Stimulated activated CD4-positive, alpha-beta T cell treated with anti-CD3 and anti-CD28 coated beads, Interleukin-4, amount 100 ng/mL, for 4 hours (primary cell): ENCODE results near the gene PCED1B.
"Not testable (repeated sequence)": the region's sequence is repeated elsewhere in the genome, so short reads cannot be mapped to it uniquely, and the experiment has no call there.

ENCODE experiments used
- DNase-seq, 2 experiments: peaks; one replicate each; pipeline ENCODE4 v3.0.0-alpha.2; 2020

The PCED1B gene

DNA sequence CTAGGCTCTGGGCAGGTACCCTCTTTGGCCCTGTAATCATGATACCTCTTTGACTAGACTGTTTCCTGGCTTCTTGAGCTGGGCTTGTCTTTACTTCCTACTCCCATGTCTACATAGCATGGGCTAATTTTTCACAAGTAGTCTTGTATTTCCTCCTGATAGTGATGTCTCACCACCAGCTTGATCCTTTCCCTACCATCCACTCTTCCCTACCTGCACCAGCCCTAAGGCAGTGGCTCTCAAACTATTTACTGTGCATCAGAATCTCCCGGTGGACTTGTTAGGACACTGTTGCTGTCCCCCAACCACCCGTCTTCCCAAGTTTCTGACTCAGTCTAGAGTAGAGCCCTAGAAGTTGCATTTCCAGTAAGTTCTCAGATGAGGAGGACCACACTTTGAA, 163.0 kb downstream of the PCED1B start:
- DNase-seq: no peak

DNA sequence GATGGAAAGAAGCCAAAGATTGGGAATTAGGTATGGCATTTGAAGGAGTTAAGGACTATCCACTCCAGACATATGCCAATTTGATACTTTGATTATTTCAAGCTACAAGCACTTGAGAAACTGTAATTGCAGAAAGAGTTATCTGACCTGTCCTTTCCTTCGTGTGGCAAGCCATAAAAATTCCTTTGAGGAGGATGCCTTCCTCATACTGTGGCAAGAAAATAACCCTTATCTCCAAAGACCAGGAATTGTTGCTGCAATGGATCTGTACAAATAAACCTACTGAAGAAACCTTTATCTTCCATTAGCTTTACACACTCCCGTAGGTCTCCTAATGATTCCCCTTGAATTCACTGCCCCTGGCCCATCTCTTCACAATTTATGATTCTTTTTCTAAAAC, 165.4 kb downstream of the PCED1B start:
- no peak for DNase-seq

DNA sequence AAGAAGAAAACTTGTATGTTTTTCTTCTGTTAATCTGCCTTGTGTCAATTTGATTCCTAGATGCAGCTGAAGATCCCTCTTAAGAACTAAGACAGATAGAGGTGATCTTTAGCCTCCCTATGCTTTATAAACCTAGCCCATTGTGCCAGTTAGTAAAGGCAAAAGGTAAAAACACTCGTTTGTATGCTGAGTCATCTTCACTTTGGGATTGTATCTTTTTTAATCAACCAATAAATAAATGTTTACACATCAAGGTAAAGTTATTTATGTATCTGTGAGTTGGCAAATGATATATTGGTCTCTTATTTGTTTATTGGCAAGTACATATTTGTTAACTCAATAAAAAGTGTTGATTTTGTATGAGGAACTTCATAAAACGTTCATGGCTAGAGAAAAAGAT, 166.2 kb downstream of the PCED1B start:
- DNase-seq: no peak

DNA sequence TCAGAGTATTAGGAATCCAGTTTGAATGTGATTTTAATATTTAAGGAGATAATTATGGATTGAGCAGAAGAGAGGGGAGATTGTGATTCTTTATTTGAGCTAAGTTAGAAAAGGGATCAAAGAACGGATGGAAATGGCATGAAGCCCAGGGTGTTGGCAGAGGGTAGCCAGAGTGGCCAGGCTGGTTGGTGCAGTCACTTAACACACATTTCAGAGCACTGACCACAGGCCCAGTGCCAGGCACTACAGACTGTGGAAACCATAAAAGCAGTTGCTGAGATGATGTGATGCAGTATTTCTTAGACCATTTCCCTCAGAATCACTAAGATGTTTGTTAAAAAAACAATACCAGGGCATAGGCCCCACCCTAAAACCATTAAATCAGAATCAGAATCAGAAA, 168.0 kb downstream of the PCED1B start:
- no peak for DNase-seq

DNA sequence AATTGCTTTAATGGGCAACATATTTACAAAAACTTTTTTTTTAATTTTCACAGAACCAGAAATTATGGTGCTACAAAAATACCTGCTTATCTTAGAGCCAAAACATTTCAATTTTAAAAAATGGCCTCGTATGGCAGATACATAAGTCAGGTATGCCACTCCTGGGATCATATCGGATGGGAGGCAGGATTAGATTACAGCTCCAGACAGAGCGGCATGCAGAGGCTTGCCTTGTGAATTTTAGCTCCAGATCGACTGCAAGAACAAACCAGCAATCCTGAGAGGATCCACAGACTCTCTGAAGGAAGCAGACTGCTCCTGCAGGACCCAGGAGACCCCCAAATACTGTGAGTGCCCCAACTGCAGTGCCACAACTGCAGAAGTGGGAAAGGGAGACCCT, 169.7 kb downstream of the PCED1B start:
- DNase-seq: no peak

DNA sequence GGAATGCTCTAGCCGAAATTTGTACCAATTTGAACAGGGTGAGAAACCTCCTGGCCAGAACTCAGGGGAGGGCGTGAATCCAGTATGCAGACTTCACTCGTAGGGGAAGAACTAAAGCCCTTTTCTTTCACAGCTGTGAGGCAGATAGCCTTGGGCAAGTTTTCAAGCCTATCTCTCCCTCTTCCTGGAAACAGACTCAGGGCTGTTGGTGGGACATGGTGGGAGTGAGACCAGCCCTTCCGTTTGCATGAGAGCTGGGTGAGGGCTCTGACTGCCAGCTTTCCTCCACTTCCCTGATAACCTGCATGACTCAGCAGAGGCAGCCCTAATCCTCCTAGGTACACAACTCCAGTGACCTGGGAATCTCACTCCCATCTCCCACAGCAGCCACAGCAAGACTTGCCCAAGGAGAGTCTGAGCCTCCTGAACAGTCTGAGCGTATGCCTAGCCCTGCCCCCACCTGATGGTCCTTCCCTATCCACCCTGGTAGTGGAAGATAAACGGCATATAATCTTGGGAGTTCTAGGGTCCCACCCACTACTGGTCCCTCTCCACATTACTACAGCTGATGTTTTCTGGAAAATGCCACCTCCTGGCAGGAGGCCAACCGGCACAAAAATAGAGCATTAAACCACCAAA, 170.4 kb downstream of the PCED1B start:
- DNase-seq: no peak

DNA sequence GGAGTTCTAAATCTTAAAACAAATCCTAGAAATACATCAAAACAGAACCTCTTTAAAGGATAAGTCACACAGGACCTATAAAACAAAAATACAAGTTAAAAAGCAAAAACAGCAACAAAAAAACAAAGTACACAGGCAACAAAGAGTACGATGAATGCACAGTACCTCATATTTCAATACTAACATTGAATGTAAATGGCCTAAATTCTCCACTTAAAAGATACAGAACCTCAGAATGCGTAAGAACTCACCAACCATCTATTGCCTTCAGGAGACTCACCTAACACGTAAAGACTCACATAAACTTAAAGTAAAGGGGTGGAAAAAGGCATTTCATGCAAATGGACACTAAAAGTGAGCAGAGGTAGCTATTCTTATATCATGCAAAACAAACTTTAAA, 172.5 kb downstream of the PCED1B start:
- DNase-seq: no peak

DNA sequence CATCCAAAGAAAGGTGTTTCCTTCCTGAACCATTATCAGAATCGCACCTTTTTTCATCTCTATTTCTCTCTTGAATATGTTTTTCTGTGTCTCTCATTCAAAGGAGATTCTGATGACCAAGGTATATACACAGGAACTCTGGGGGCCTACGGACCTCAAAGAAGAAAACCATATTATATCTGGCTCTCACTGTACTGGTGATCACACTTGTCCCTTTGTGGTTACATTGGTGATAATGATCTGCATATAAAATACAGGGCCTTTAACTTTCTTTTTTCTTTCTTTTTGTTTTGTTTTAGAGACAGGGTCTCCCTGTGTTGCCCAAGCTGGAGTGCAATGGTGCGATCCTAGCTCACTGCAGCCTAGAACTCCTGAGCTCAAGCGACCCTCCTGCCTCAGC, 185.5 kb downstream of the PCED1B start:
- DNase-seq: no peak

DNA sequence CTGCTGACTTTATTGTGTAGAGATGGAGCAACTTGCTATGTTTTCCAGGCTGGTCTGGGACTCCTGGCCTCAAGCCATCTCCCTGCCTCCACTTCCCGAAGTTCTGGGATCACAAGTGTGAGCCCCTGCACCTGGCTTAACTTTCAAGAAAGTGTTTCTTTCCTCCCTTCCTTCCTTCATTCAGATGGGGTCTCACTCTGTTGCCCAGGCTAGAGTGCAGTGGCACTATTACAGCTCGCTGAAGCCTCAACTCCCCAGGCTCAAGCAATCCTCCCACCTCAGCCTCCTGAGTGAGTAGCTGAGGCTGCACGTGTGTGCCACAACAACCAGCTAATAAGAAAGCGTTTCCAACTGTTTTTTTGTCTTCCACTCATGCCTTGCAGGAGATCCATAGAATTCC, 186.0 kb downstream of the PCED1B start:
- DNase-seq: no peak

DNA sequence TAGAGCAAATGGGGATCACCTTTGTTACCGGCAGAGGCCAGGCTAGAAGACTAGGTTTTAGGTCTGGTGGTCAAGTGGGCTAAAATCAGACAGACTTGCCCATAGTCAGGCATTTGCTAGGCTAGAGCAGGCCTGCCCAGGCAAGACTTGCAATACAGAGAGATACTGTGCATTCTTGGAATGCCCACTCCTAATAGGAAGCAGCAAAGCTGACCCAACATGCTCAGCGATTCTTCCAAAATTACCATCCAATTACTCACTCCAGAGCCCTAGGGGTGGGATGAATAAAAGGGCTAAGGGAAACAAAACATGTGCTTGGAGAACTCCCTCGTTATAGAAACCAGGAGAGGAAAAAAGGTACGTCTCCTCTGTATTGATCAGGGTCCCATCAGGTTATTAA, 188.2 kb downstream of the PCED1B start:
- DNase-seq: no peak

DNA sequence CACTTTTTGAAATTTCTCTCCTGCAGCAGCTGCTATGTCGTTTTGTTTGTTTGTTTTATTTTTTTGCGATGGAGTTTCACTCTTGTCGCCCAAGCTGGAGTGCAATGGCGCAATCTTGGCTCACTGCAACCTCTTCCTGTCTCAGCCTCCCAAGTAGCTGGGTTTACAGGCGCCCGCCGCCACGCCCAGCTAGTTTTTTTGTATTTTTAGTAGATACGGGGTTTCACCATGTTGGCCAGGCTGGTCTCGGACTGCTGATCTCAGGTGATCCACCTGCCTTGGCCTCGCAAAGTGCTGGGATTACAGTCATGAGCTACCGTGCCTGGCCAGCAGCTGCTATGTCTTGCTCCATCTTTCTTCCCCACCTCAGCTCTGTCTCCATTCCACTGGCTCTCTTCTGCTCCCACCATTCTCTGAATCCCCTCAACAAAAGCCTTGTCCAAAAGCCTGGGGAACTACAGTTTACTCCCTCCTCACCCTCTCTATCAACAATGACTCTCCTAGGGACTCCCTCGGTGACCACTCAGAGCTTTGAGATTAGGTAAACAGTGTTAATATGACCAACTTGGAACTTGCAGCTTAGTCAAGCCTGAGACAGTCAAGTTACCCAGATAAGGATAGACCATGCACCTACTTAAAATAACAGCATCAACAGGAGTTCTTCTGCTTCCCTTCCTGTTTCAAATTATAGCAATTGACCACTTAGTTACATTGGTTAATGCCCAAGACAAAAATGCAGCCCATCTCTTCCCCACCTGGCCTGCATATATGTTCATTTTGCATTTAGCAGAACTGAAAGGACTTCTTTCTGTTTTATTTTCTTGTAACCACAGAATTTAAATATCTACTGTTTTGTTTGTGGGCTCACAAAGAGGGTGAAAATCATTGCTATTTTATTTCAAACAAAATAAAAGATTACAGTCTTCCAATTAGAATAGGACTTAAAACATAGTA, 189.4 kb downstream of the PCED1B start:
- DNase-seq: no peak

DNA sequence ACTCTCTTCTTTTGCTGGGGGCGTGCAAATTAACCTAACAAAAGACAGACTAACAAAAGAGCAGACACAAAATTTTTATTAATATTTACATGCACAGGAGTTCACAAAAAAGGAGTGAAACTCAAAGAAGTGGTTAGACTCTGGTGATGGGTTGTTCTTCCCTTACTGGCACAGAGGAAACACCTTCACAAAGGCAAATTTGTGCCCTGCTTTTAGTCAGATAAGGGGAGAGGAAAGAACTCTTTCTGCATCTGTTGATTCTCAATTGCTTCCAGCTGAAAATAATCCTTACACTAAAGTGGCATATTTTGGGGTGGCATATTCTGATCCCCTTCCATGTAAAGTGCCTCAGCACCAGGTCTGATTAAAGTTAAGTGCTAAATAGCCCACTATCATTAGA, 190.5 kb downstream of the PCED1B start:
- DNase-seq: no peak

DNA sequence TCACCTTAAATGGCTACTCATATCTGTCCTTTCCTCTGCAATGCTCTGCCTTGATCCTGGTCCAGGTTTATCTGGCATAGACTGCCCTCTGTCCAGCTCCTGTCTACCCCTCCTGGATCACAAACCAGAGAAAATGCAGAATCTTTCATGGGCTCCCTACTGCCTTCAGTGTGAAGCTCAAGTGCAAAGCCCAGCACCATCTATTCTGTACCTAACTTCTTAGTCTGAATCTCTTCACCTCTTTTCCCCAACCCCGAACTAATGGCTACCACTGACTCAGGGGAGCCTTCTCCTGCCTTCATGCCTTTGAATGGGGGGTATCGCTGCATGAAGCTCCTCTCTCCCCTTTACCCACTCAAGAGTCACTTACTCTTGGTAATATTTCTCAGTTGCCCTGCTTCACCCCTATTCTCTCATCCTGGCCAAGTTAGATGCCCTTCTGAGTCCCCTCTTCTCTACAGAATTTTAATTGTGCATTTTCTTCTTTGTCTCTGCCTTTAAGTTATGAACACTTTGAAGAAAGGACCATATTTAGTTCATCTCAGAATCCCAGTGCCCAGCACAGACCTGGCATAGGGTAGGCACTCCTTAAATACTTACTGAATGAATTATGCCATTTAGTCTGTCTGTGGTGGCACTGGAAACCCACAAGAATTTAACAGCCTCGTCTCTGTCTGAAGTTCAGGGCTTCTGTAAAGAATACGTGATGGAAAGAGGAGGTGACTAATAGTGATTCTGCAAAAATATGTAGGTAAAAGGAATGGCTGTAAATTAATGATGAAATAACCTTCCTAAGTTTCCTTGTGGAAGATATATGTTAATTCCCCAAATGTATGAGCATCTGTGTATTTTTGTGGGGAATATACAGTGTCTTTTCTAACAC, 191.6 kb downstream of the PCED1B start:
- DNase-seq: peak in 1 of 2 experiments; percentile 49

DNA sequence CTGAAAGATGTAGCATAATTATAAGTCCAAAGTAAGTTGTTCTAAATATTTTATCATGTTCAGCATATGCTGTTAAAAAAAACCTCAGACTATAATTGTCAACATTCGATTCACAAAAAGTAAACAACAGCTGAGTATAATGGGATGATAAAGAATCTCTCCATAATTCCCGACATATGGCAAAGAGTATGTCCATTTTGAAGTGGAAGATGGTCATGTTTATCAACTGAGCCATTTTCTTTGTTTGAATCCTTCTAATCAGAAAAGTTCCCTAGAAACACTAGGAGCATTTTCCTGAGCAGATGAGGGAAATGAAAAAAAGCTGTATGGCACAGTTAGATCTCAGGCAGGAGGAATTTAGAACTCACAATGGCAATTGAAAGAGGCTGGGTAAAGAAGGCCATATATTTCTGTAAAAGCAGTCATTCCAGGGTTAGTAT, 192.4 kb downstream of the PCED1B start:
- DNase-seq: no peak

DNA sequence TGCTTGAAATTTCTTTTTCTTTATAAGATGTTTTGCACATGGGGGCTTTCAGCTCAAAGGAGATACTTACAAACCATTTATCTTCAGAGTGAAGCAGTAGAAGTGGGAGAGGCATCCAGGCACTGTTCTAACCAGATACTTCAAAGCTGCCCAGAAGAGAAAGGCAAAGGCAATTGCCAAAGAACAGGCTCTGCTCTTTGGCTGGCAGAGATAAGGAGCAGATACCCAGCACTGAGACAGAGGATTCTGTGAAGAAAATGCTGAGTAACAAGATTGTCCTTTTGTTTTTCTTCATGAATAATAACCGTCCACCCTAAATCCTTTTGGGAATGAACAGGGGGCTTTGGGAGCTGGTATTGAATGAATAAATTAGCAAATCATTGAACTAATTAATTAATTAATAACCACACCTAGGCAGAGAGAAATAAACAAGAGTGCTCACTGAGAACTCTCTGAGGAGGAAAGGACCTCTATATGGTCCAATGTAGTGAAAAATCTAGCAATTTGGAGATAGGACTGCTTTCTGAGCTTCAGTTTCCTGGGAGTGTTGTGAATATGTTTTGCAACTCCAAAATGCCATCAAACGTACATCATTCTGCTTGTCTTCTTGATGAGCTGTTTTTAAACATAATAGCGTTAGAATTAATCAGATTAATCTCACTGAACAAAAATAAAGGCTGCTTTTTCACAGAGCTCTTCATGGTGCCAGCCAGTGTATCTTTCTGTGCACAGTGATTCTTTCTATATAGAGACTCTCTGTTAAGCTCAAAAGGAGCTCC, 193.2 kb downstream of the PCED1B start:
- DNase-seq: no peak

DNA sequence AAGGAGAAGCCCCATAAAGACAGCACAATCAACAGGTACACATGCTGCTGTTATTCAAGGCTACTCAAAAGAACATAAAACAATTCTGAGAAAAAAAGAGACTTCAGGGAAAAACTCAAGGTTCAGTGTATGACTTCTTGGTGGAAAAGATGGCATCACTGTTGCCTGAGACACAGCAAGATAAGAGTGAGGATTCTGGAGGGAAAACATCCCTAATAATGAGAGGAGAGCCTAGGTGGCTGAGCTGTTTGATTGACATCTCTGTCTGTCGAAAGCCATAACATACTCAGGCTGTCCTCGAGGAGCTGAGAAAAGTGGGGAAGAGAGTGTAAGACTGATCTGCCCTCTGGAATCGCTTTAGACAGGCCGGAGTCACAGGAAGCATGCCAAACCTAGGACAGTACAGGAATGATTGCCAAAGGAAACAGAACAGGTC, 193.8 kb downstream of the PCED1B start:
- no peak for DNase-seq

DNA sequence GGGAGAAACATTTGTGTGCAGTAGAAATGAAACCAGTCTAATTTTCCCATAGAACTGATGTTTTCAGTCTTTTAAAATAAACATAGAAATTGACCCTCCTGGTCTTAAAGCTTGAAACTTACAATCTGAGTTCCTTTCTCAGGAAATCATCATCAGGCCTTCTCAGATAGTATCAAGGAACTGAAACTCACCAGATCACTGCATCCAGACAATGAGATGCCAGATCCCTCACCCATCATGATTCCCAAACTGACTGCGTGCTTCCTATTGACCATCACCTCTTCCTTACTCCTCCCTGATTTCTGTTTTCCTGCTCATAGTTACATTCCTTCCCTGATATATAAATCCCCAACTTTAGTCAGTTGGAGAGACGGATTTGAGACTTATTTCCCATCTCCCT, 195.3 kb downstream of the PCED1B start:
- no peak for DNase-seq

DNA sequence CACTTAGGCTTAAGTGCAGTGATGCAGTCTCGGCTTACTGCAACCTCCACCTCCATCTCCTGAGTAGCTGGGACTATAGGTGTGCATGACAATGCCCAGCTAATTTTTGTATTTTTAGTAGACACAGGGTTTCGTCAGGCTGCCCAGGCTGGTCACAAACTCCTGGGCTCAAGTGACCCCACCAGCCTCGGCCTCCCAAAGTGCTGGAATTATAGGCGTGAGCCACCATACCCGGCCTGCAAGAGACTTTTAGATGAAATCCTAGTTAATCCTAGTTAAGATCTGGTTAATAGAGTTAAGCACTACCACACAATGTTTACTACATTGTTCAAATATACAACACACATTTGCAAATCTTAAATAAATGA, 196.8 kb downstream of the PCED1B start:
- no peak for DNase-seq

DNA sequence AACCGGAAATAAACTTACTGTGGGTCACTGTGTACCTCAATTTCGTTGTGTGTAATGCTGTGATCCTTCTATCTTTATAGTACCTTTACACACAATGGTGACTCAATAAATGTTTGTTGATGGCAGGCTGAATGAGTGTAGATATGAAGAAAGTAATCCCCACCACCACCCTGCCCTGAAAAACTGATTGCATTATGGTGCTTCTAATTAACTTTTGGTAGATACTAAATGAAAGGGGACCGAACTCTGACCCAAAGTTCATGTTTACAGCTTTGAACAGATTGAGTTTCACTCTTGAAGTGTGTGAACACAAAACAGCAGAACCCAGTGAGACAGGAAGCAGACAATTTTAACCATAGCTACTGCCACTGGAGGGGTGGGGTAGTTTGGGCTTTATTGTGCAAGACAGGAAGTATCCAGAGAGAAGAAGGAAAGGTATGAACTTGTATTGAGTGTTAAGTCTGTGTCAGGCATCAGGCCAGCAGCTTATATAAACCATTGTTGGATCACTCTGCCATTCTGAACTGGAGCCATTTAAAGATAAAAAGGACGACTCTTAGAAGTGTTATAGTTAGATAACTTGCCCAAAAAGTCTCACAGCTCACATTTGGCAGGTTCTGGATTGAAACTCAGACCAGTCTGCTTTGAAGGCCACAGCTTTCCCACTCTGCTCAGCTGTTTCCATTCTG, 197.3 kb downstream of the PCED1B start:
- peak in 1 of 2 experiments; percentile 59 for DNase-seq

DNA sequence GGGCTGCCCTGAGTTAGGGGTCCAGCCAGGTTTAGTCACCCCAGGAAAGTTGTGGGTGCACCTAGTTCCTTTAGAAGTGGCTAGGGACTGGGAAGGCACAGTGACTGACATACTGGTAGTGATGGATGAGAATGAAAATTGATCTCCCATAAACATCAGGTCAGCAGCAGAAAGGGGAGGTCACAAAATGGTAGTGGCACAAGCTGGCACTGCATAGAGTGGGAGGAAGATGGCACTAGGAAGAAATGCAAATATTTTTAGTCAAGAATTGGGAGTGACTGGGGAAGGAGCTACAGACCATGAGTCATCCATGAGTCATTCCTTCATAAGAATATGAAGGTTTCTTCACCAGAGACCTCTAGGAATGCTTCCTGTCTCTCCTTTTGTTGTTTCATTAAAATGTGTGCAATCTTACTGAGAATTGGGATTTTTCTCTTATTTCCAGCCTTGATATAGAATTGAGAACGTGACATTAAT, 198.6 kb downstream of the PCED1B start:
- DNase-seq: peak in 1 of 2 experiments; percentile 56

DNA sequence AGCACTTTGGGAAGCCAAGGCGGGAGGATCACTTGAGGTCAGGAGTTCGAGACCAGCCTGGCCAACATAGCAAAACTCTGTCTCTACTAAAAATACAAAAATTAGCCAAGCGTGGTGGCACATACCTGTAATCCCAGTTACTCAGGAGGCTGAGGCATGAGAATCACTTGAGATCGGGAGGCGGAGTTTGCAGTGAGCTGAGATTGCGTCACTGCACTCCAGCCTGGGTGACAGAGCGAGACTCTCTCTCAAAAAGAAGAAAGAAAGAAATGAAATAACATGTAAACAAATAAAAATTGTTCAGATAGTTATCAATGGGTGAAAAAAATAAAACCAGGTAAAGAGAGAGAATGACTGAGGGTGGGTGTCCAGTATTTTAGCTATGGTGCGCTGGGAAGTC, 200.3 kb downstream of the PCED1B start:
- not testable (repeated sequence) for DNase-seq
